Naive thymus-derived CD4-positive, alpha-beta T cell (primary cell): ENCODE results near the gene LTB4R. TPM values are rescaled to one million over a fixed set of nuclear protein-coding genes. Genes with fewer than 3 reads are reported as not detected.

Experiments used
- ATAC-seq: fragments of 150-1000 bp; cut with Tn5 transposase; 2 replicates; pipeline ENCODE4 v1.10.0; 2021; ENCODE audit warnings: mild to moderate bottlenecking, moderate library complexity
- CTCF ChIA-PET: fragments of 350-600 bp; sonication (Branson Sonifier 250); formaldehyde crosslinking; loops from one replicate; lab custom pipeline; 2021; ENCODE audit warnings: antibody characterized with exemption; lab: Charles Lee
- POLR2A ChIA-PET: fragments of 350-600 bp; sonication (Branson Sonifier 250); formaldehyde crosslinking; loops from one replicate; lab custom pipeline; 2021; ENCODE audit warnings: antibody characterized with exemption, inconsistent platforms; lab: Charles Lee
- DNase-seq, 9 donors: peaks; one replicate each; pipeline versions ENCODE4 v3.0.0 to v3.0.0-alpha.2; 2020 to 2022; ENCODE audit warnings: mixed read lengths in 1 of 9
- H3K27ac ChIP-seq: one replicate; pipeline ENCODE4 v1.7.0; 2013; ENCODE audit warnings: mild to moderate bottlenecking, low read depth, low read length, moderate library complexity
- H3K27me3 ChIP-seq, 2 donors: one replicate each; pipeline ENCODE4 v1.7.0; 2013; ENCODE audit warnings: low read length in 2 of 2, mild to moderate bottlenecking in 2 of 2, moderate library complexity in 2 of 2; ENCODE audit not compliant: control insufficient read depth in 2 of 2, insufficient read depth in 2 of 2
- H3K36me3 ChIP-seq, 3 experiments: 1 replicate in 2 of 3; 2 replicates in 1 of 3; pipeline ENCODE4 v1.7.0; 2013; ENCODE audit warnings: low read length in 3 of 3, mild to moderate bottlenecking in 3 of 3, moderate library complexity in 1 of 3; ENCODE audit not compliant: insufficient read depth in 3 of 3, control insufficient read depth in 2 of 3
- H3K4me1 ChIP-seq, 2 donors: one replicate each; pipeline ENCODE4 v1.7.0; 2013; ENCODE audit warnings: low read length in 2 of 2, mild to moderate bottlenecking in 2 of 2, moderate library complexity in 1 of 2; ENCODE audit not compliant: control insufficient read depth in 2 of 2, insufficient read depth in 2 of 2
- H3K4me3 ChIP-seq: 2 replicates; pipeline ENCODE4 v1.7.0; 2013; ENCODE audit warnings: mild to moderate bottlenecking, low read length
- H3K9me3 ChIP-seq, 3 experiments: 1 replicate in 2 of 3; 2 replicates in 1 of 3; pipeline ENCODE4 v1.7.0; 2013; ENCODE audit warnings: low read length in 3 of 3; ENCODE audit not compliant: control insufficient read depth in 2 of 3
- H3K27ac Mint-ChIP-seq, 9 donors: one replicate each; pipeline ENCODE4 v1.8.0; 2020 to 2022; ENCODE audit warnings: mixed read lengths in 9 of 9, mild to moderate bottlenecking in 8 of 9, moderate library complexity in 5 of 9, inconsistent platforms in 2 of 9
- H3K27me3 Mint-ChIP-seq, 5 donors: one replicate each; pipeline ENCODE4 v1.8.0; 2021 to 2022; ENCODE audit warnings: mixed read lengths in 5 of 5, mild to moderate bottlenecking in 1 of 5
- H3K36me3 Mint-ChIP-seq, 5 donors: one replicate each; pipeline ENCODE4 v1.8.0; 2020 to 2022; ENCODE audit warnings: mixed read lengths in 5 of 5, mild to moderate bottlenecking in 3 of 5, inconsistent platforms in 1 of 5
- H3K4me1 Mint-ChIP-seq, 7 donors: one replicate each; pipeline ENCODE4 v1.8.0; 2020 to 2022; ENCODE audit warnings: mixed read lengths in 7 of 7, mild to moderate bottlenecking in 3 of 7, inconsistent platforms in 1 of 7
- H3K4me3 Mint-ChIP-seq, 10 donors: one replicate each; pipeline ENCODE4 v1.8.0; 2020 to 2022; ENCODE audit warnings: mild to moderate bottlenecking in 10 of 10, mixed read lengths in 10 of 10, moderate library complexity in 6 of 10, inconsistent platforms in 2 of 10
- H3K9me3 Mint-ChIP-seq, 11 donors: one replicate each; pipeline ENCODE4 v1.8.0; 2020 to 2022; ENCODE audit warnings: mixed read lengths in 11 of 11, mild to moderate bottlenecking in 4 of 11, inconsistent platforms in 1 of 11, moderate library complexity in 1 of 11
- intact Hi-C, 2 donors: fragments of 100-400 bp; cut with micrococcal nuclease; formaldehyde crosslinking; loops; one replicate each; pipeline ENCODE4 v1.15.1; 2023
- polyA plus RNA-seq, 2 donors: library from polyadenylated mRNA; unstranded; fragments of 300-500 nt; fragmentation: Illumina TruSeq; gene quantifications; one replicate each; pipeline ENCODE4 v1.2.3, GENCODE V29; 2021
- total RNA-seq, 6 experiments: library from RNA in 5 of 6; stranded (reverse) in 5 of 6; gene quantifications; 1 replicate in 5 of 6; 2 replicates in 1 of 6; pipeline ENCODE4 v1.2.3 and lab custom pipeline; 2021 to 2026

The LTB4R gene
- total and polyA plus RNA-seq, 7 experiments from 2014 or later, result 9.1 to 28.8 (median 14.2) TPM

DNA sequence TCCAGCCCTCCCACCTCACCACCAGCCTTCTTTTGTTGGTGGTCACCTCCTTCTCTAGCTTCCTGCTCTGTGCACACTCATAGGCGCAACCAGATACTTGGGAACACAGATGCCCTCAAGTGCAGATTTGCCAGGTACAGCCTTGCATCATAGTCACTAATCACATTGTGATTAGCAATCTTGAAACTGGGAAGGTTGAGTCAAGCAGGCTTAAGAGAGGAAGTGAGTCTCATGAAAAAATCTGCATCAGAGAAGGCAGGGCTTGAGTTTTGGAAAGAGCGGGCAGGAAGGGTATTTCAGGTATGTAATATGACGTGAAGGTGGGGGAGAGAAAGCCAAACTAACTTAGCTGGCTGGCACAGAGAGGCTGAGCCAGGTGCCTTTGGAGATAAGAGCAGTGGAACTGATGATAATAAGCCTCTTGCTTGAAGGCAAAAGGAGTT is 37.2 kb upstream of the LTB4R start:
- intact Hi-C loops, result loop anchor here (5.0 kb wide), 2 partner anchors 38 to 707 kb away; partner anchors contain the start of genes AP1G2 (in 1 of the 2), LTB4R (in 1 of the 2) and LTB4R2 (in 1 of the 2)
- H3K4me3 Mint-ChIP-seq, result peak overlapping the region; percentile 2 to 84 (median 36)
- POLR2A ChIA-PET, result interaction anchor here (0.7 to 1.2 kb wide), 9 partner anchors 26 to 160 kb away, joined by 3 to 5 read pairs (median 4); partner anchors contain the start of genes DCAF11, KHNYN, LTB4R and NOP9

DNA sequence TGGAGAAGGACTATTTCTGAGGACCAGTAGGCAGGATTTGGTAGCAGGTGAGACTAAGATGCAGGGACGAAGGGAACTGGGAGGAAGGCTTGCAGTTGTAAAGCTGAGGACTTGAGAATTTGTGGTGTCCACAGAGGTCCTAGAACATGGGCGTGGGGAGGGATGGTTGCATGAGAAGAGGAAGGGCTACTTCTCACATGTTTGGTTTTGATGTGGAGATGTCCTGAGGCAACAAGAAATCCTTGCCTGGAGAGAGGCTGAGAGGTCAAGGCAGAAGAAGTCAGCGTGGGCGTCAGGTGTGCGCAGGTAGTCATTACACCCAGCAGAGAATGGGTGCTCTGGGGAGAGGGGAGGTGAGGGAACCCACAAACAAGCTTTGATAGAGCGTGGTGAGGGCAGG is 34.2 kb upstream of the LTB4R start:
- H3K4me3 Mint-ChIP-seq, result peak overlapping the region in 2 of 10 donors; percentile 6 to 50
- H3K27ac Mint-ChIP-seq, result peak overlapping the region in 5 of 9 donors; percentile 4 to 74 (median 40)
- CTCF ChIA-PET, result interaction anchor here (0.7 kb wide), 2 partner anchors 20 to 30 kb away, joined by 3 to 4 read pairs; no protein-coding TSS in a partner anchor
- Histone ChIP-seq H3K27me3 (no peaks in the 10 kb centered on the region), H3K27ac (no peak overlapping the region), H3K4me1 (peaks cover 14 to 34% of the 10 kb centered on the region in 2 donors), H3K4me3 (no peak overlapping the region), H3K9me3 (no peaks in the 10 kb centered on the region), H3K36me3 (no peaks in the 10 kb centered on the region)
- no peak for ATAC-seq
- H3K4me1 Mint-ChIP-seq, result peaks cover 53 to 63% (median 55%) of the 10 kb centered on the region in 7 donors
- no peak for DNase-seq
- POLR2A ChIA-PET, result interaction anchor here (1.5 to 2.2 kb wide), 3 partner anchors 20 to 35 kb away, joined by 3 to 6 read pairs (median 3); partner anchors contain the start of genes DHRS1, NOP9 and TINF2
- no peaks in the 10 kb centered on the region for H3K27me3 Mint-ChIP-seq
- H3K9me3 Mint-ChIP-seq, result peaks cover 0 to 3% (median 0%) of the 10 kb centered on the region in 11 donors
- intact Hi-C loops, result no loop called here
- peaks cover 0 to 6% (median 0%) of the 10 kb centered on the region in 5 donors for H3K36me3 Mint-ChIP-seq

More for the DNA sequence above, 37.2 kb upstream of the LTB4R start:
- Histone ChIP-seq H3K4me3 (no peak overlapping the region), H3K9me3 (no peaks in the 10 kb centered on the region), H3K27ac (peak overlapping the region; percentile 98), H3K36me3 (peaks cover 0 to 8% (median 0%) of the 10 kb centered on the region in 3 experiments), H3K27me3 (no peaks in the 10 kb centered on the region), H3K4me1 (peaks cover 18 to 28% of the 10 kb centered on the region in 2 donors)
- Mint-ChIP-seq H3K9me3 (peaks cover 0 to 3% (median 0%) of the 10 kb centered on the region in 11 donors), H3K4me1 (peaks cover 44 to 65% (median 56%) of the 10 kb centered on the region in 7 donors), H3K27me3 (no peaks in the 10 kb centered on the region), H3K36me3 (peaks cover 0 to 9% (median 0%) of the 10 kb centered on the region in 5 donors), H3K27ac (peak overlapping the region; percentile 75 to 100 (median 97))
- CTCF ChIA-PET, result interaction anchor here (0.9 to 1.4 kb wide), 4 partner anchors 21 to 113 kb away, joined by 3 to 4 read pairs (median 4); partner anchors contain the start of genes CIDEB and IRF9
- peak; percentile 16 for ATAC-seq
- peak in 8 of 9 donors; percentile 46 to 85 (median 65) for DNase-seq

DNA sequence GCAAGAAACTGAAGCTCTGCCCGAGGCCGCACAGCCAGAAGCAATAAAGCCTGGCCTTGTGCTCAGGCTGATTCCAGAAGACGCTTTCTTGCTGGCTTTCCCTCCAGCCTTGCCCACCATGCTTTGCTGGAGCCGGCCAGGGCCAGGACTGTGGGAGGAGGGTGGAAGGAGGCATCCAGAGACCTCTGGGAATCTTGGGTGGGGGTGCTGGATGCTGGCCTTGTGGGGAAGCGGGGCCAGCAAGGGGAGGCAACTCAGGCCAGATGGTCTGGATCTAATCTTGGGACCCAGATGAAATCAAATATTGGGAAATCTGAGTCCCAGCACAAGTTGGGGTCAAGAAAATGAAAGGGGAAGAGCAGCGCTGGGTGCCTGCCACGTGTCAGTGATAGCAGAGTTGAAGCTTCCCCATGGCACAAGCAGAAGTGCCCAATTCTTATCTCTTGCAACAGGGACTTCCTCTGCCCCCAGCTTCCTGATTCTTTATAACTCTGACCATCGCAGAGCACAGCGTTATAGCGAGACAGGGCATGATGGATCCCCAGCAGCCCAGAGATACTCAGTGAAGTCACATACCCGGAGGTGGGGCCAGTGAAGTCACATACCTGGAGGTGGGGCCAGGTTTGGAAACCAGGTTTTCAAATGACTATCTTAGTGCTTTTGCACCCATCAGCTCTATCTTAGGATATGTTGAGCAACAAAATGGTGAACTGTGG is 33.5 kb upstream of the LTB4R start:
- Histone ChIP-seq H3K9me3 (no peaks in the 10 kb centered on the region), H3K27me3 (no peaks in the 10 kb centered on the region), H3K36me3 (no peaks in the 10 kb centered on the region), H3K4me3 (no peak overlapping the region), H3K4me1 (peaks cover 7 to 27% of the 10 kb centered on the region in 2 donors), H3K27ac (no peak overlapping the region)
- H3K27me3 Mint-ChIP-seq, result no peaks in the 10 kb centered on the region
- DNase-seq (no peak), ATAC-seq (peak; percentile 59)
- peaks cover 46 to 56% (median 48%) of the 10 kb centered on the region in 7 donors for H3K4me1 Mint-ChIP-seq
- peaks cover 0 to 6% (median 0%) of the 10 kb centered on the region in 5 donors for H3K36me3 Mint-ChIP-seq
- H3K27ac Mint-ChIP-seq, result peak overlapping the region in 4 of 9 donors; percentile 38 to 85 (median 70)
- CTCF ChIA-PET, result interaction anchor here (0.7 kb wide), 2 partner anchors 19 to 29 kb away, joined by 3 to 4 read pairs; no protein-coding TSS in a partner anchor
- intact Hi-C loops, result no loop called here
- POLR2A ChIA-PET, result interaction anchor here (0.5 to 1.5 kb wide), 5 partner anchors 20 to 163 kb away, joined by 3 to 4 read pairs (median 3); partner anchors contain the start of genes DCAF11, DHRS1, NOP9 and NRL
- H3K4me3 Mint-ChIP-seq, result no peak overlapping the region
- peaks cover 0 to 3% (median 0%) of the 10 kb centered on the region in 11 donors for H3K9me3 Mint-ChIP-seq

DNA sequence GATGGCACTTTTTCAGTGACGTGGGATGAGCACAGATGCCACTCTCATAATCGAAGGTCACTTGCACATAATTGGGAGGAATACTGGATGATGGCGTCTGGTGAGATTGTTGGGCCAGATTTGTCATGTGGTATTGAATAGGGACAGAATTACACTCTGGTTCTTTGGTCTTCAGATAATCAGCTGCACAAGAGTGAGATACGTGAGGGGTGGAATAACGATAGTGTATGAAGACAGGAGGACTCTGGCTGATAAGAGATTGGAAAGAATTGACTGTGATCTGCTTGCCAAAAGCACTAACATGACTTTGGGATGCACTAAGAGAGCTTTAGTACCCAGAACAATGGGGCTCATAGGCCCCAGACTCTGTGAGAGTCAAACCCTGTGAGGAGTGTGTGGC is 32.9 kb upstream of the LTB4R start:
- no peak overlapping the region for H3K4me3 ChIP-seq
- Mint-ChIP-seq H3K36me3 (peaks cover 0 to 6% (median 0%) of the 10 kb centered on the region in 5 donors), H3K9me3 (peaks cover 0 to 3% (median 0%) of the 10 kb centered on the region in 11 donors), H3K27ac (peak overlapping the region; percentile 5 to 85 (median 63)), H3K27me3 (no peaks in the 10 kb centered on the region), H3K4me3 (peak overlapping the region in 6 of 10 donors; percentile 4 to 51 (median 14)), H3K4me1 (peaks cover 40 to 51% (median 45%) of the 10 kb centered on the region in 7 donors)
- H3K4me1 ChIP-seq, result peaks cover 6 to 25% of the 10 kb centered on the region in 2 donors
- ChIA-PET CTCF (interaction anchor here (0.6 to 2.5 kb wide), 2 partner anchors 20 to 136 kb away, joined by 3 to 17 read pairs; partner anchors contain the start of genes DHRS1 and NOP9), POLR2A (interaction anchor here (0.5 to 2.0 kb wide), 4 partner anchors 18 to 164 kb away, joined by 3 to 7 read pairs (median 4); partner anchors contain the start of genes DCAF11, DHRS1, NOP9 and NRL)
- ATAC-seq (no peak), DNase-seq (no peak)
- H3K9me3 ChIP-seq, result no peaks in the 10 kb centered on the region
- no peaks in the 10 kb centered on the region for H3K27me3 ChIP-seq
- H3K27ac ChIP-seq, result no peak overlapping the region
- intact Hi-C loops, result no loop called here
- H3K36me3 ChIP-seq, result no peaks in the 10 kb centered on the region

- peak overlapping the region; percentile 65 to 91 (median 76) for H3K27ac Mint-ChIP-seq
- H3K9me3 Mint-ChIP-seq, result peaks cover 0 to 3% (median 0%) of the 10 kb centered on the region in 11 donors
- peak overlapping the region in 9 of 10 donors; percentile 12 to 54 (median 34) for H3K4me3 Mint-ChIP-seq
- intact Hi-C loops, result loop anchor here in 1 of 2 donors (1.0 kb wide), 2 partner anchors 8 to 18 kb away; partner anchors contain the start of gene RABGGTA
- ChIA-PET CTCF (interaction anchor here (0.6 to 2.5 kb wide), 6 partner anchors 10 to 708 kb away, joined by 3 to 17 read pairs (median 4); partner anchors contain the start of genes CIDEB, DHRS1, LTB4R2 and NOP9), POLR2A (interaction anchor here (1.4 to 2.0 kb wide), 3 partner anchors 9 to 45 kb away, joined by 3 to 7 read pairs (median 4); partner anchors contain the start of genes RABGGTA and TINF2)
- H3K4me1 Mint-ChIP-seq, result peaks cover 29 to 41% (median 36%) of the 10 kb centered on the region in 7 donors
- Histone ChIP-seq H3K9me3 (no peaks in the 10 kb centered on the region), H3K27ac (peak overlapping the region; percentile 56), H3K4me3 (no peak overlapping the region), H3K36me3 (no peaks in the 10 kb centered on the region), H3K4me1 (peaks cover 6 to 15% of the 10 kb centered on the region in 2 donors), H3K27me3 (no peaks in the 10 kb centered on the region)
- DNase-seq (peak; percentile 17 to 69 (median 41)), ATAC-seq (peak; percentile 85)
- H3K36me3 Mint-ChIP-seq, result peaks cover 0 to 6% (median 0%) of the 10 kb centered on the region in 5 donors
- H3K27me3 Mint-ChIP-seq, result no peaks in the 10 kb centered on the region
Observed at GRCh38 chr14:24279301-24280186, 31.8 kb upstream of the LTB4R start.
